B cell (primary cell): Measurements from ENCODE around the gene GALR2. TPM values are rescaled to one million over a fixed set of nuclear protein-coding genes. Genes with fewer than 3 reads are reported as not detected.

ENCODE experiments used
- ATAC-seq: fragments of 200-7000 bp; cut with Tn5 transposase; one replicate; pipeline ENCODE4 v1.10.0; 2021; ENCODE audit warnings: low read depth, mild to moderate bottlenecking, moderate number of reproducible peaks, moderate library complexity
- CTCF ChIA-PET: fragments of 350-600 bp; sonication (Branson Sonifier 250); formaldehyde crosslinking; loops from one replicate; lab custom pipeline; 2021; ENCODE audit warnings: antibody characterized with exemption, inconsistent platforms; lab: Charles Lee
- POLR2A ChIA-PET: fragments of 350-600 bp; sonication (Branson Sonifier 250); formaldehyde crosslinking; loops from one replicate; lab custom pipeline; 2021; ENCODE audit warnings: antibody characterized with exemption; lab: Charles Lee
- DNase-seq: peaks from one replicate; pipeline ENCODE4 v3.0.0; 2013
- H2AFZ ChIP-seq: 2 replicates; pipeline ENCODE4 v1.6.1; 2012; ENCODE audit warnings: mild to moderate bottlenecking, low read depth, low read length; ENCODE audit not compliant: insufficient read depth, poor library complexity, severe bottlenecking
- H3K27ac ChIP-seq, 2 donors: 1 replicate in 1 of 2; 2 replicates in 1 of 2; pipeline ENCODE4 v1.5.1; 2012 to 2013; ENCODE audit warnings: low read length in 2 of 2, mild to moderate bottlenecking in 2 of 2, moderate library complexity in 1 of 2
- H3K27me3 ChIP-seq, 4 experiments: fragments of 200-600 bp in 1 of 4; sonication (generic) in 1 of 4; replicated peaks in 1 of 4; 1 replicate in 2 of 4; 2 replicates in 2 of 4; pipeline versions ENCODE4 v1.6.1 to v1.7.0; 2013 to 2016; ENCODE audit warnings: low read length in 3 of 4, mild to moderate bottlenecking in 2 of 4, mixed read lengths in 1 of 4, moderate library complexity in 1 of 4; ENCODE audit not compliant: insufficient read depth in 4 of 4, control insufficient read depth in 3 of 4; ENCODE audit errors: control extremely low read depth in 1 of 4
- H3K36me3 ChIP-seq, 2 experiments: replicated peaks in 1 of 2; 1 replicate in 1 of 2; 2 replicates in 1 of 2; pipeline versions ENCODE4 v1.6.1 to v1.7.1; 2013; ENCODE audit warnings: low read length in 1 of 2; ENCODE audit not compliant: insufficient read depth in 2 of 2, control insufficient read depth in 1 of 2; ENCODE audit errors: control extremely low read depth in 1 of 2, extremely low read depth in 1 of 2
- H3K4me1 ChIP-seq, 2 donors: fragments of 200-600 bp in 1 of 2; sonication (generic) in 1 of 2; 1 replicate in 1 of 2; 2 replicates in 1 of 2; pipeline versions ENCODE4 v1.5.1 to v1.6.1; 2013 to 2017; ENCODE audit warnings: low read length in 2 of 2; ENCODE audit not compliant: control insufficient read depth in 2 of 2, insufficient read depth in 2 of 2
- H3K4me2 ChIP-seq: replicated peaks from 2 replicates; pipeline ENCODE3; 2012; ENCODE audit warnings: mild to moderate bottlenecking, low read depth, low read length; ENCODE audit not compliant: poor library complexity, severe bottlenecking
- H3K4me3 ChIP-seq, 5 experiments: fragments of 200-600 bp in 1 of 5; sonication (generic) in 1 of 5; 1 replicate in 3 of 5; 2 replicates in 2 of 5; pipeline versions ENCODE4 v1.5.1 to v1.7.0; 2011 to 2016; ENCODE audit warnings: low read length in 4 of 5, mild to moderate bottlenecking in 4 of 5, low read depth in 2 of 5, control low read depth in 1 of 5, moderate library complexity in 1 of 5; ENCODE audit not compliant: insufficient read depth in 1 of 5; ENCODE audit errors: control extremely low read depth in 1 of 5, extremely low read depth in 1 of 5
- H3K79me2 ChIP-seq: fragments of 200-600 bp; sonication (generic); one replicate; pipeline ENCODE4 v1.6.0; 2016; ENCODE audit warnings: low read length; ENCODE audit not compliant: control insufficient read depth, insufficient read depth
- H3K9ac ChIP-seq: fragments of 200-600 bp; sonication (generic); 2 replicates; pipeline ENCODE4 v1.6.1; 2017; ENCODE audit warnings: mild to moderate bottlenecking, low read length, moderate library complexity
- H3K9me3 ChIP-seq, 3 donors: one replicate each; pipeline versions ENCODE4 v1.6.1 to v1.7.1; 2013; ENCODE audit warnings: low read length in 2 of 3; ENCODE audit not compliant: control insufficient read depth in 2 of 3, insufficient read depth in 1 of 3; ENCODE audit errors: control extremely low read depth in 1 of 3
- H4K20me1 ChIP-seq: 2 replicates; pipeline ENCODE4 v1.6.0; 2012; ENCODE audit warnings: mild to moderate bottlenecking, low read length; ENCODE audit not compliant: insufficient read depth, control insufficient read depth, poor library complexity, severe bottlenecking
- H3K27ac Mint-ChIP-seq: one replicate; pipeline ENCODE4 v1.8.0; 2021; ENCODE audit warnings: mixed read lengths
- H3K27me3 Mint-ChIP-seq: one replicate; pipeline ENCODE4 v1.8.0; 2021; ENCODE audit warnings: mixed read lengths
- H3K4me1 Mint-ChIP-seq: one replicate; pipeline ENCODE4 v1.8.0; 2021; ENCODE audit warnings: mixed read lengths
- H3K4me3 Mint-ChIP-seq: one replicate; pipeline ENCODE4 v1.8.0; 2021; ENCODE audit warnings: mixed read lengths
- H3K9me3 Mint-ChIP-seq: one replicate; pipeline ENCODE4 v1.8.0; 2022; ENCODE audit warnings: mixed read lengths; ENCODE audit not compliant: insufficient read depth
- CTCF ChIP-seq: fragments of 200-600 bp; IDR thresholded peaks from one replicate; pipeline ENCODE4 v1.8.0; 2022; ENCODE audit warnings: antibody characterized with exemption, mild to moderate bottlenecking
- EZH2 ChIP-seq: IDR thresholded peaks from 2 replicates; pipeline ENCODE4 v1.6.1; 2012; ENCODE audit warnings: borderline replicate concordance, low read depth, mild to moderate bottlenecking, moderate library complexity, low read length; ENCODE audit not compliant: insufficient read depth, poor library complexity, severe bottlenecking
- WGBS: methylation state at CpG from one replicate; pipeline ENCODE4 v1.1.5; 2013; ENCODE audit warnings: missing lambda C conversion rate; ENCODE audit not compliant: insufficient coverage; 5-methylcytosine and 5-hydroxymethylcytosine counted together
- intact Hi-C: fragments of 100-400 bp; cut with micrococcal nuclease; formaldehyde crosslinking; loops from one replicate; pipeline ENCODE4 v1.10.0; 2022
- polyA plus RNA-seq: library from polyadenylated mRNA; depleted of rRNA; stranded (reverse); fragments of >200 nt; gene quantifications from 2 replicates; pipeline ENCODE4 v1.2.3, GENCODE V29; 2012
- small RNA-seq: library from RNA; depleted of rRNA; stranded (forward); fragments of <200 nt; gene quantifications from one replicate; pipeline ENCODE3, GENCODE V24; 2012; ENCODE audit warnings: low replicate concordance, low read depth; ENCODE audit not compliant: insufficient read length
- total RNA-seq, 2 donors: library from RNA; stranded (reverse); fragments of 120-200 nt in 1 of 2; gene quantifications; 1 replicate in 1 of 2; 2 replicates in 1 of 2; pipeline versions ENCODE4 v1.2.3 to v1.2.4, GENCODE V29; 2013 to 2022

GALR2 gene
- total and polyA plus RNA-seq, 2 donors (not counting 1 experiment from before 2014, with no cell fraction given) = 0.42 to 1.2 TPM

- ChIA-PET POLR2A (no interaction called here), CTCF (interaction anchor here (0.6 to 16.8 kb wide), 6 partner anchors 17 to 256 kb away, joined by 3 to 435 read pairs (median 5); no protein-coding TSS in a partner anchor)
- ATAC-seq (no peak), DNase-seq (no peak)
- Histone ChIP-seq H3K27ac (no peak overlapping the region), H2AFZ (no peak overlapping the region), H3K36me3 (no peaks in the 10 kb centered on the region), H3K4me2 (no peak overlapping the region), H4K20me1 (no peaks in the 10 kb centered on the region), H3K4me3 (no peak overlapping the region), H3K27me3 (no peaks in the 10 kb centered on the region), H3K4me1 (peaks cover 17 to 19% of the 10 kb centered on the region in 2 donors), H3K9ac (no peak overlapping the region), H3K79me2 (no peaks in the 10 kb centered on the region), H3K9me3 (no peaks in the 10 kb centered on the region)
- intact Hi-C loops = no loop called here
- 100% methylated on average over 1 of the region's 1 CpG for WGBS
- Mint-ChIP-seq H3K4me1 (peaks cover 14% of the 10 kb centered on the region), H3K4me3 (no peak overlapping the region), H3K27me3 (no peaks in the 10 kb centered on the region), H3K27ac (no peak overlapping the region), H3K9me3 (no peaks in the 10 kb centered on the region)
- TF ChIP-seq CTCF (no peak), EZH2 (no peak)
These were observed 51.3 kb downstream of the GALR2 start for GRCh38 chr17:76125922-76126321.

Small RNAs within 50 kb of the gene (small RNA-seq; reads per million reads assigned to genes)
- gene MIR6868 = not detected

Other genes starting within 250 kb of the GALR2 start
- gene UNC13D, start 230.4 kb upstream of the GALR2 start, total RNA-seq = 107 and 114 TPM in 2 replicates
- gene UNC13D, start 230.4 kb upstream of the GALR2 start, polyA plus RNA-seq = 78.2 and 101 TPM in 2 replicates
- 132 and 140 TPM in 2 replicates for gene WBP2, start 219.4 kb upstream of the GALR2 start, total RNA-seq
- gene WBP2, start 219.4 kb upstream of the GALR2 start, polyA plus RNA-seq = 82.0 and 88.6 TPM in 2 replicates
- 5.3 and 6.4 TPM in 2 replicates for gene TRIM47, start 196.2 kb upstream of the GALR2 start, total RNA-seq
- gene TRIM47, start 196.2 kb upstream of the GALR2 start, polyA plus RNA-seq = 2.3 and 8.3 TPM in 2 replicates
- 39.2 and 40.7 TPM in 2 replicates for gene TRIM65, start 177.8 kb upstream of the GALR2 start, total RNA-seq
- 16.8 and 18.0 TPM in 2 replicates for gene TRIM65, start 177.8 kb upstream of the GALR2 start, polyA plus RNA-seq
- gene MRPL38, start 169.9 kb upstream of the GALR2 start, total RNA-seq = 127 and 139 TPM in 2 replicates
- gene MRPL38, start 169.9 kb upstream of the GALR2 start, polyA plus RNA-seq = 100 and 126 TPM in 2 replicates
- gene FBF1, start 133.7 kb upstream of the GALR2 start, total RNA-seq = 27.0 and 31.5 TPM in 2 replicates
- 18.3 and 21.6 TPM in 2 replicates for gene FBF1, start 133.7 kb upstream of the GALR2 start, polyA plus RNA-seq
- 31.2 and 38.8 TPM in 2 replicates for gene ACOX1, start 95.6 kb upstream of the GALR2 start, total RNA-seq
- 6.6 and 7.3 TPM in 2 replicates for gene ACOX1, start 95.6 kb upstream of the GALR2 start, polyA plus RNA-seq
- gene TEN1, start 95.5 kb upstream of the GALR2 start, total RNA-seq = 19.8 and 25.5 TPM in 2 replicates
- gene TEN1, start 95.5 kb upstream of the GALR2 start, polyA plus RNA-seq = 25.2 and 34.5 TPM in 2 replicates
- 13.2 and 15.0 TPM in 2 replicates for gene CDK3, start 73.9 kb upstream of the GALR2 start, total RNA-seq
- gene CDK3, start 73.9 kb upstream of the GALR2 start, polyA plus RNA-seq = 20.5 and 21.4 TPM in 2 replicates
- not detected in 2 replicates for gene EVPL, start 47.5 kb upstream of the GALR2 start, total RNA-seq
- not detected in 2 replicates for gene EVPL, start 47.5 kb upstream of the GALR2 start, polyA plus RNA-seq
- gene SRP68, start 2.3 kb upstream of the GALR2 start, total RNA-seq = 75.4 and 82.3 TPM in 2 replicates
- 29.6 and 36.3 TPM in 2 replicates for gene SRP68, start 2.3 kb upstream of the GALR2 start, polyA plus RNA-seq
- gene ZACN, start 4.4 kb downstream of the GALR2 start, total RNA-seq = 0.37 and 0.53 TPM in 2 replicates
- gene ZACN, start 4.4 kb downstream of the GALR2 start, polyA plus RNA-seq = 0.35 and 0.45 TPM in 2 replicates
- gene EXOC7, start 29.0 kb downstream of the GALR2 start, total RNA-seq = 191 and 194 TPM in 2 replicates
- 96.1 and 105 TPM in 2 replicates for gene EXOC7, start 29.0 kb downstream of the GALR2 start, polyA plus RNA-seq
- gene FOXJ1, start 66.5 kb downstream of the GALR2 start, total RNA-seq = 0.12 and 0.20 TPM in 2 replicates
- 0.53 and 1.0 TPM in 2 replicates for gene FOXJ1, start 66.5 kb downstream of the GALR2 start, polyA plus RNA-seq
- 1.2 and 1.4 TPM in 2 replicates for gene RNF157, start 165.7 kb downstream of the GALR2 start, total RNA-seq
- 0.54 and 0.84 TPM in 2 replicates for gene RNF157, start 165.7 kb downstream of the GALR2 start, polyA plus RNA-seq
- 78.9 and 84.8 TPM in 2 replicates for gene UBALD2, start 190.6 kb downstream of the GALR2 start, total RNA-seq
- 155 and 252 TPM in 2 replicates for gene UBALD2, start 190.6 kb downstream of the GALR2 start, polyA plus RNA-seq
- gene QRICH2, start 233.5 kb downstream of the GALR2 start, total RNA-seq = 4.2 and 4.4 TPM in 2 replicates
- gene QRICH2, start 233.5 kb downstream of the GALR2 start, polyA plus RNA-seq = 3.1 and 4.5 TPM in 2 replicates